IMR-90 (cell line): ENCODE results near the gene PRPF6. TPM values are rescaled to one million over a fixed set of nuclear protein-coding genes. Genes with fewer than 3 reads are reported as not detected.

Experiments
- ATAC-seq: fragments of 200-7000 bp; cut with Tn5 transposase; 2 replicates; pipeline ENCODE4 v1.9.1; 2020; ENCODE audit warnings: low read depth, mild to moderate bottlenecking, moderate library complexity
- BruUV-seq: library from RNA; stranded (reverse); fragments of 400-500 nt; replicated peaks from 2 replicates; lab custom pipeline; 2021; lab: Mats Ljungman, UMichigan
- CTCF ChIA-PET: fragments of 300-600 bp; formaldehyde crosslinking; extraction: SDS; loops from one replicate; lab custom pipeline; 2021; ENCODE audit warnings: antibody characterized with exemption; lab: Yijun Ruan, JAX
- POLR2A ChIA-PET: fragments of 300-600 bp; sonication (Branson Sonifier 250); formaldehyde crosslinking; loops from one replicate; lab custom pipeline; 2022; ENCODE audit warnings: antibody characterized with exemption; ENCODE audit not compliant: unreplicated experiment; lab: Charles Lee
- DNase-seq: peaks from one replicate; pipeline ENCODE4 v3.0.0; 2013
- H2AFZ ChIP-seq: replicated peaks from 2 replicates; pipeline ENCODE3; 2013; ENCODE audit warnings: low read length, mild to moderate bottlenecking; ENCODE audit not compliant: poor library complexity
- H2AK5ac ChIP-seq: 2 replicates; pipeline ENCODE4 v1.6.1; 2013; ENCODE audit warnings: low read depth, low read length, inconsistent platforms
- H2AK9ac ChIP-seq: replicated peaks from 2 replicates; pipeline ENCODE3; 2013; ENCODE audit warnings: mild to moderate bottlenecking, low read depth, low read length, moderate library complexity; ENCODE audit not compliant: poor library complexity
- H2BK120ac ChIP-seq: 2 replicates; pipeline ENCODE4 v1.6.1; 2013; ENCODE audit warnings: low read depth, low read length, inconsistent platforms
- H2BK15ac ChIP-seq: 3 replicates; pipeline ENCODE4 v1.6.1; 2013; ENCODE audit warnings: low read depth, low read length, inconsistent platforms
- H2BK20ac ChIP-seq: 2 replicates; pipeline ENCODE4 v1.6.1; 2013; ENCODE audit warnings: low read depth, mild to moderate bottlenecking, inconsistent platforms, low read length, moderate library complexity
- H2BK5ac ChIP-seq: 2 replicates; pipeline ENCODE4 v1.6.1; 2013; ENCODE audit warnings: mild to moderate bottlenecking, low read depth, low read length, inconsistent platforms; ENCODE audit not compliant: poor library complexity, severe bottlenecking
- H3K14ac ChIP-seq: replicated peaks from 2 replicates; pipeline ENCODE4 v1.6.1; 2013; ENCODE audit warnings: low read depth, low read length, inconsistent platforms
- H3K18ac ChIP-seq: 2 replicates; pipeline ENCODE4 v1.6.1; 2013; ENCODE audit warnings: low read depth, low read length, control low read depth
- H3K23ac ChIP-seq: 2 replicates; pipeline ENCODE4 v1.6.1; 2013; ENCODE audit warnings: low read depth, low read length, inconsistent platforms
- H3K27ac ChIP-seq: 2 replicates; pipeline ENCODE4 v1.5.1; 2013; ENCODE audit warnings: mild to moderate bottlenecking, control low read depth, low read length; ENCODE audit not compliant: insufficient read depth
- H3K27me3 ChIP-seq: 2 replicates; pipeline ENCODE4 v1.6.1; 2013; ENCODE audit warnings: low read length; ENCODE audit not compliant: control insufficient read depth, insufficient read depth
- H3K36me3 ChIP-seq: 2 replicates; pipeline ENCODE4 v1.6.1; 2013; ENCODE audit warnings: low read length, mixed read lengths; ENCODE audit not compliant: control insufficient read depth, insufficient read depth
- H3K4ac ChIP-seq: 2 replicates; pipeline ENCODE4 v1.6.1; 2013; ENCODE audit warnings: low read depth, low read length, inconsistent platforms
- H3K4me1 ChIP-seq: 2 replicates; pipeline ENCODE4 v1.6.1; 2013; ENCODE audit warnings: low read length, mixed read lengths; ENCODE audit not compliant: control insufficient read depth, insufficient read depth
- H3K4me2 ChIP-seq: 2 replicates; pipeline ENCODE4 v1.6.1; 2013; ENCODE audit warnings: low read depth, mild to moderate bottlenecking, control low read depth, low read length, moderate library complexity
- H3K4me3 ChIP-seq: 2 replicates; pipeline ENCODE4 v1.5.1; 2013; ENCODE audit warnings: low read depth, mild to moderate bottlenecking, control low read depth, low read length, moderate library complexity; ENCODE audit not compliant: insufficient read depth
- H3K56ac ChIP-seq: 2 replicates; pipeline ENCODE4 v1.6.1; 2013; ENCODE audit warnings: low read length, inconsistent platforms; ENCODE audit not compliant: insufficient read depth; ENCODE audit errors: extremely low read depth
- H3K79me1 ChIP-seq, 2 experiments: 2 replicates each; pipeline ENCODE4 v1.6.1; 2013; ENCODE audit warnings: low read length in 2 of 2, inconsistent platforms in 1 of 2, low read depth in 1 of 2
- H3K9ac ChIP-seq: 2 replicates; pipeline ENCODE4 v1.6.1; 2013; ENCODE audit warnings: low read depth, low read length, control low read depth
- H3K9me1 ChIP-seq: 2 replicates; pipeline ENCODE4 v1.6.1; 2013; ENCODE audit warnings: low read length, inconsistent platforms; ENCODE audit not compliant: insufficient read depth
- H3K9me3 ChIP-seq: 2 replicates; pipeline ENCODE4 v1.6.1; 2013; ENCODE audit warnings: low read length; ENCODE audit not compliant: control insufficient read depth, insufficient read depth
- H4K20me1 ChIP-seq: 2 replicates; pipeline ENCODE4 v1.6.1; 2013; ENCODE audit warnings: low read length, inconsistent platforms; ENCODE audit not compliant: insufficient read depth
- H4K5ac ChIP-seq: 2 replicates; pipeline ENCODE4 v1.6.1; 2013; ENCODE audit warnings: mild to moderate bottlenecking, low read depth, low read length, control low read depth
- H4K8ac ChIP-seq, 2 experiments: 2 replicates each; pipeline ENCODE4 v1.6.1; 2013; ENCODE audit warnings: low read depth in 2 of 2, low read length in 2 of 2, control low read depth in 1 of 2, inconsistent platforms in 1 of 2
- H4K91ac ChIP-seq: 2 replicates; pipeline ENCODE4 v1.6.1; 2013; ENCODE audit warnings: low read depth, low read length, inconsistent platforms; ENCODE audit not compliant: insufficient read depth
- POLR2A ChIP-seq: IDR thresholded peaks from 2 replicates; pipeline ENCODE4 v1.6.1; 2012; ENCODE audit warnings: mild to moderate bottlenecking, low read depth, low read length
- WGBS, 2 experiments: methylation state at CpG; one replicate each; pipeline versions ENCODE4 v1.1.5 to v1.1.7; 2013; ENCODE audit warnings: missing lambda C conversion rate in 2 of 2; ENCODE audit not compliant: insufficient read length in 1 of 2; ENCODE audit errors: extremely low coverage in 2 of 2; 5-methylcytosine and 5-hydroxymethylcytosine counted together
- dilution Hi-C: fragments of 300-500 bp; cut with HindIII; formaldehyde crosslinking; loops from one replicate; pipeline ENCODE4 v1.14.3; 2018; ENCODE audit warnings: low sequenced_read_pairs; ENCODE audit not compliant: unreplicated experiment
- in situ Hi-C: fragments of 300-500 bp; cut with MboI; formaldehyde crosslinking; loops from 3 replicates; pipeline ENCODE4 v1.14.3; 2019; ENCODE audit warnings: low sequenced_read_pairs, inconsistent platforms, mixed read lengths
- intact Hi-C: fragments of 100-400 bp; cut with micrococcal nuclease; formaldehyde crosslinking; loops from 2 replicates; pipeline ENCODE4 v1.10.0; 2022
- polyA plus RNA-seq, 3 experiments: library from polyadenylated mRNA; depleted of rRNA; stranded (reverse); fragments of >200 nt; gene quantifications; 2 replicates each; pipeline ENCODE4 v1.2.3, GENCODE V29; 2012; ENCODE audit warnings: low replicate concordance in 1 of 3
- total RNA-seq: library from RNA; depleted of rRNA; stranded (reverse); fragments of >200 nt; gene quantifications from 2 replicates; pipeline ENCODE4 v1.2.3, GENCODE V29; 2012

PRPF6 gene
- total and polyA plus RNA-seq, 2 of the 4 experiments (the other 2 are of a cell fraction), result 43.5 to 71.3 TPM

DNA sequence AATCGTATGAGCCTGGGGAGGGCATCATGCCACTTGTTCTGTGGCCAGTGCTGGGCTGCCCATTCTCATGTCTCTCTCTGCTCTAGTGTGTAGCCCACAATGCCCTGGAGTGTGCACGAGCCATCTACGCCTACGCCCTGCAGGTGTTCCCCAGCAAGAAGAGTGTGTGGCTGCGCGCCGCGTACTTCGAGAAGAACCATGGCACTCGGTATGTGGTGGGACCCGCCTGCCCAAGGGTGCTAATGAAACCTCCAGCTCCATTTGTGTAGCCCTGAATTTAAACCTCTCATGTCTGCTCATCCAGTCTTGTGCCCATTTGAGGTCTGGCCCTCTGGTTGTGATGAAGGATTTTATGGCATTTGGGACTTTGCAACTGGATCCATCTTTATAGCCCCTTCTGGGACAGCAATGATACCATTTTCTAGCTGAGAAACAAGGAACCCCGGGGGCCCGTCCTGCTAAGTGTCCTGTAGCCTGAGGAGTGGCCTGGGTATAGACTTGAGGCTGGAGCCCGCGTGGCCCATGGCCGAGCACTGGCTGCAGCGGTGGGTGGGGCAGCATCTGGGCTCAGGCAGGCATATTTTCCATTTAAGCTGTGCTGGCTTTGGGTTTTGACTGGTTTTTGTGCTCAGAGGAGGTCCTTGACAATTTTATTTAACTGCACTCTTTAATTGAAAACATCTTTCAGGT lies 41.9 kb downstream of the PRPF6 start:
- no peak overlapping the region for H3K14ac ChIP-seq
- no peak overlapping the region for H3K23ac ChIP-seq
- no peak overlapping the region for H4K8ac ChIP-seq
- H2BK120ac ChIP-seq, result no peak overlapping the region
- H2BK20ac ChIP-seq, result no peak overlapping the region
- in situ Hi-C loops (no loop called here), dilution Hi-C loops (no loop called here), intact Hi-C loops (no loop called here)
- no peaks in the 10 kb centered on the region for H3K4me1 ChIP-seq
- no peak overlapping the region for H2BK5ac ChIP-seq
- no peak overlapping the region for H2AK9ac ChIP-seq
- H3K18ac ChIP-seq, result no peak overlapping the region
- no TSS peak for BruUV-seq
- H3K9me1 ChIP-seq, result peaks cover 4% of the 10 kb centered on the region; the same call in 1 of the 2 replicates
- ChIA-PET CTCF (no interaction called here), POLR2A (no interaction called here)
- no peak overlapping the region for H3K4me2 ChIP-seq
- no peak overlapping the region for H3K9ac ChIP-seq
- peaks cover 16% of the 10 kb centered on the region for H4K20me1 ChIP-seq
- no peak overlapping the region for H3K56ac ChIP-seq
- H4K91ac ChIP-seq, result no peak overlapping the region
- H2BK15ac ChIP-seq, result no peak overlapping the region
- DNase-seq (no peak), ATAC-seq (no peak)
- WGBS, 2 experiments, result 100% methylated on average over 2 of the region's 17 CpGs; no CpG with 5 or more reads in 1 of the 2 experiments
- no peak overlapping the region for H4K5ac ChIP-seq
- H3K4ac ChIP-seq, result no peak overlapping the region
- H2AK5ac ChIP-seq, result no peak overlapping the region
- no peaks in the 10 kb centered on the region for H3K9me3 ChIP-seq
- peaks cover 12 to 16% of the 10 kb centered on the region in 2 experiments; a peak in 3 of 4 replicates for H3K79me1 ChIP-seq
- no peaks in the 10 kb centered on the region for H3K27me3 ChIP-seq
- no peak for TF ChIP-seq POLR2A
- peaks cover 70% of the 10 kb centered on the region for H3K36me3 ChIP-seq
- H3K4me3 ChIP-seq, result no peak overlapping the region
- no peak overlapping the region for H3K27ac ChIP-seq
- no peak overlapping the region for H2AFZ ChIP-seq
